Fibroblast of gingiva (primary cell): ENCODE measurements around the gene ECHS1.

Experiments used
- DNase-seq: peaks from one replicate; pipeline ENCODE4 v3.0.0-alpha.2; 2011; ENCODE audit warnings: low read depth

The ECHS1 gene

GRCh38 chr10:133358162-133358924 lies 14.8 kb downstream of the ECHS1 start:
- no peak for DNase-seq

GRCh38 chr10:133357285-133358161 lies 15.6 kb downstream of the ECHS1 start, which contains the start of gene FUOM:
FUOM (minus strand) TSS chr10:133358019; CDS start chr10:133358007, 12 bp downstream.
- DNase-seq, result no peak

- no peak for DNase-seq
Measured at GRCh38 chr10:133356549-133357284, 16.4 kb downstream of the ECHS1 start.

- DNase-seq, result no peak
Measured at GRCh38 chr10:133355991-133356390, 17.2 kb downstream of the ECHS1 start.

- DNase-seq, result no peak
Measured at GRCh38 chr10:133355266-133355665, 17.9 kb downstream of the ECHS1 start.

- no peak for DNase-seq
Measured at GRCh38 chr10:133354672-133355240, 18.4 kb downstream of the ECHS1 start.

- no peak for DNase-seq
Measured at GRCh38 chr10:133353988-133354605, 19.1 kb downstream of the ECHS1 start.

- DNase-seq, result no peak
Measured at GRCh38 chr10:133353202-133353959, 19.8 kb downstream of the ECHS1 start.

- no peak for DNase-seq
Measured at GRCh38 chr10:133351408-133352318, 21.5 kb downstream of the ECHS1 start.

GRCh38 chr10:133350950-133351329 lies 22.2 kb downstream of the ECHS1 start:
- no peak for DNase-seq

- DNase-seq, result no peak
Measured at GRCh38 chr10:133350283-133350949, 22.7 kb downstream of the ECHS1 start.

- no peak for DNase-seq
Measured at GRCh38 chr10:133349577-133350011, 23.6 kb downstream of the ECHS1 start.

- DNase-seq, result no peak
Measured at GRCh38 chr10:133349160-133349568, 24.0 kb downstream of the ECHS1 start.

- DNase-seq, result no peak
Measured at GRCh38 chr10:133347710-133348517, 25.2 kb downstream of the ECHS1 start.

- no peak for DNase-seq
Measured at GRCh38 chr10:133346413-133346812, 26.7 kb downstream of the ECHS1 start.

- no peak for DNase-seq
Measured at GRCh38 chr10:133344236-133344635, 28.9 kb downstream of the ECHS1 start.

GRCh38 chr10:133343558-133343957 lies 29.6 kb downstream of the ECHS1 start:
- no peak for DNase-seq

- no peak for DNase-seq
Measured at GRCh38 chr10:133342942-133343341, 30.2 kb downstream of the ECHS1 start.
